A549 (cell line): ENCODE results near the gene KCNN4.

Experiments used
- CEBPB ChIP-seq, 2 experiments: fragments of >200 bp in 1 of 2; sonication (Bioruptor Twin) in 1 of 2; formaldehyde crosslinking in 1 of 2; IDR thresholded peaks; 2 replicates each; pipeline ENCODE4 v1.6.1; 2012 to 2016
- CTCF ChIP-seq: fragments of >200 bp; sonication (Bioruptor Twin); formaldehyde crosslinking; IDR thresholded peaks from 3 replicates; pipeline ENCODE4 v1.5.1; 2016
- FOSL2 ChIP-seq, 2 experiments: fragments of 450-650 bp in 1 of 2; fragments of >200 bp in 1 of 2; sonication (Bioruptor Twin) in 1 of 2; formaldehyde crosslinking; IDR thresholded peaks; 2 replicates each; pipeline versions ENCODE4 v1.5.0 to v1.6.1; 2016 to 2020; ENCODE audit warnings: mild to moderate bottlenecking in 1 of 2, moderate library complexity in 1 of 2
- MAZ ChIP-seq: fragments of 150-350 bp; IDR thresholded peaks from 2 replicates; pipeline ENCODE4 v1.6.1; 2014; ENCODE audit warnings: antibody characterized with exemption, low read depth, low read length, borderline replicate concordance
- MYC ChIP-seq: IDR thresholded peaks from 2 replicates; pipeline ENCODE4 v1.6.1; 2012; ENCODE audit warnings: mild to moderate bottlenecking, inconsistent platforms, low read length, improper control_type of control experiment, borderline replicate concordance
- NFE2L2 ChIP-seq: fragments of 150-350 bp; conservative IDR thresholded peaks from 2 replicates; pipeline ENCODE4 v1.6.1; 2014; ENCODE audit warnings: low read length
- PBX3 ChIP-seq: IDR thresholded peaks from 2 replicates; pipeline ENCODE4 v1.6.1; 2012
- POLR2A ChIP-seq: IDR thresholded peaks from 2 replicates; pipeline ENCODE4 v1.6.1; 2012; ENCODE audit warnings: mild to moderate bottlenecking, low read length
- SMC3 ChIP-seq: fragments of >200 bp; sonication (Bioruptor Twin); formaldehyde crosslinking; IDR thresholded peaks from 3 replicates; pipeline ENCODE4 v1.6.1; 2018; ENCODE audit warnings: inconsistent platforms

GRCh38 chr19:43769256-43769655 lies 11.5 kb downstream of the KCNN4 start:
- TF ChIP-seq CTCF (no peak), FOSL2 (IDR thresholded peaks at IDR 0.05) (no peak), FOSL2 (CRISPR knock-in tag; IDR thresholded peaks at IDR 0.05) (no peak), POLR2A (no peak), NFE2L2 (no peak), MYC (no peak), SMC3 (no peak), MAZ (no peak), PBX3 (no peak), CEBPB (IDR thresholded peaks at IDR 0.05) (no peak)
